Right lobe of liver (tissue), 6 donors: ENCODE results near the gene CFAP100. TPM values are rescaled to one million over a fixed set of nuclear protein-coding genes. Genes with fewer than 3 reads are reported as not detected.
A peak's percentile ranks its signal among the peaks of the same experiment; 100 is the strongest.

Source experiments
- ATAC-seq, 4 donors: fragments of 200-7000 bp; cut with Tn5 transposase; one replicate each; pipeline ENCODE4 v1.9.1; 2020; ENCODE audit warnings: mild to moderate bottlenecking in 4 of 4, moderate library complexity in 4 of 4
- DNase-seq, 3 donors: peaks; one replicate each; pipeline ENCODE4 v3.0.0-alpha.2; 2020
- H3K27ac ChIP-seq, 3 donors: fragments of 200-600 bp; one replicate each; pipeline ENCODE4 v1.8.0; 2022
- H3K27me3 ChIP-seq, 2 donors: fragments of 200-600 bp; one replicate each; pipeline ENCODE4 v1.8.0; 2022
- H3K36me3 ChIP-seq, 4 donors: fragments of 200-600 bp; sonication (generic) in 1 of 4; one replicate each; pipeline versions ENCODE4 v1.5.1 to v1.8.0; 2017 to 2022; ENCODE audit warnings: control low read depth in 1 of 4
- H3K4me1 ChIP-seq, 4 donors: fragments of 200-600 bp; sonication (generic) in 1 of 4; one replicate each; pipeline versions ENCODE4 v1.5.1 to v1.8.0; 2017 to 2022; ENCODE audit warnings: control low read depth in 1 of 4
- H3K4me3 ChIP-seq, 3 donors: fragments of 200-600 bp; one replicate each; pipeline ENCODE4 v1.8.0; 2022
- H3K9me3 ChIP-seq, 4 donors: fragments of 200-600 bp; sonication (generic) in 1 of 4; one replicate each; pipeline versions ENCODE4 v1.5.1 to v1.8.0; 2017 to 2022; ENCODE audit warnings: control low read depth in 1 of 4
- POLR2A ChIP-seq: fragments of 450-650 bp; IDR thresholded peaks from one replicate; pipeline ENCODE4 v1.6.1; 2017; ENCODE audit warnings: antibody characterized with exemption, mild to moderate bottlenecking
- WGBS: methylation state at CpG from one replicate; pipeline ENCODE4 v1.1.6; 2018; ENCODE audit warnings: low coverage, low lambda C conversion rate; ENCODE audit not compliant: insufficient coverage; ENCODE audit errors: missing lambda C conversion rate; 5-methylcytosine and 5-hydroxymethylcytosine counted together
- intact Hi-C, 2 donors: fragments of 100-400 bp; cut with DNase I; formaldehyde crosslinking; loops; one replicate each; pipeline versions ENCODE4 v1.11.2 to v1.14.1; 2022
- long read RNA-seq: library from polyadenylated mRNA; unstranded; transcript quantifications from one replicate; pipeline ENCODE4 v2.0.0, GENCODE V29; 2019
- total RNA-seq, 6 experiments: library from RNA; depleted of rRNA in 2 of 6; stranded (reverse); fragments of >200 nt in 2 of 6; fragmentation: NEBNext Ultra II Directional in 3 of 6; extraction: Animal tissue kit (Norgen Biotek cat#: 25700) in 3 of 6; gene quantifications; one replicate each; pipeline versions ENCODE4 v1.1.0 to v1.2.4, GENCODE V29; 2016 to 2023
- TF ChIP-seq, protein P1 (sequence below), 4 donors: fragments of 200-600 bp in 3 of 4; fragments of 450-650 bp in 1 of 4; IDR thresholded peaks; one replicate each; pipeline versions ENCODE4 v1.5.1 to v1.8.0; 2016 to 2022; ENCODE audit warnings: antibody characterized with exemption in 4 of 4, mild to moderate bottlenecking in 2 of 4
- donor health status: DM: no; HTN: yes; CAD: no.
- donor health status: DM: no; HTN: no; CAD: no.
- donor health status: DM: no; HTN: no; CAD: no.
- donor health status: DM: no; HTN: yes; CAD: no.
- donor health status: DM: no; HTN: yes; CAD: no.

The CFAP100 gene
- total RNA-seq = not detected
- long read RNA-seq = 0 reads

DNA sequence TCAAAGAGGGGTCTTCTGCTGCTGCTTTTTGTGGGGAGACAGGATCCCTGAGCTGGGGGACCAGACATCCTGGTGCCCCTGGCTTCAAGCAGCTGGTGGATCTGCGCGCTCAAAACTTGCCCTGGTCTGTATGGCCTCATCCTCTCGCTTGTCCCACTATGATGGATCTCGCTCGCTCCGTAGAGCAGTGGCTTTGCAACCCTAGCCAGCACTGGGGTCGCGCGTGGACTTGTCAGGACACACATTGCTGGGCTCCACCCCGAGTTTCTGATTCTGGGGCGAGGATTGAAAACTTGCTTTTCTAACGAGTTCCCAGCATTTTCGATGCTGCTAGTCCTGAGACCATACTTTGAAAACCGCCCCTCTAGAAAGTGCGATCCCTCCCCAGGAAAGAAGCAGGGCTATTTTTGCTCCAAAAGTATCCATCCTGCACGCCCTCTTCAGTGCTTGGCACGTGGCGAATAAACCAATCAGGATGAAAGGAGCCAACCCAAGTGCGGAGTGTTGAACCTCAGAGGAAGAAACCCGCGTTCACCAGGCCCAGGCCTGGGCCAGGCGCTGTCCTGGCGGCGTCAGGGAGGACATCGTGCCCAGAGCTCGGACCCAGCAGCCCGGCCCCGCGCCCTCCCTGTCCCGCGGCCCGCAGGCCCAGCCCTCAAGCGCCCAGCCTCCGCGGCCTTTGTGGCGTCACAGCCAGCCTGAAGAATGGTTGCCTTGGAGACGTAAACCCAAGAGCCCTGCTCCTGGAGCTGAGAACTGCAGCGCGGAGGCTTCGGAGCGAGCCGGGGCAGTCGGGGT, at the start of gene CFAP100:
Gene CFAP100, plus strand, starts transcription at position 731 of the 798 bp plus-strand sequence. CDS start 1,092 bp downstream, outside the sequence.
- H3K27ac ChIP-seq = no peak within 1 kb of the TSS
- no peak within 1 kb of the TSS for H3K4me3 ChIP-seq
- no peak for TF ChIP-seq POLR2A
- TF ChIP-seq, protein P1, sequence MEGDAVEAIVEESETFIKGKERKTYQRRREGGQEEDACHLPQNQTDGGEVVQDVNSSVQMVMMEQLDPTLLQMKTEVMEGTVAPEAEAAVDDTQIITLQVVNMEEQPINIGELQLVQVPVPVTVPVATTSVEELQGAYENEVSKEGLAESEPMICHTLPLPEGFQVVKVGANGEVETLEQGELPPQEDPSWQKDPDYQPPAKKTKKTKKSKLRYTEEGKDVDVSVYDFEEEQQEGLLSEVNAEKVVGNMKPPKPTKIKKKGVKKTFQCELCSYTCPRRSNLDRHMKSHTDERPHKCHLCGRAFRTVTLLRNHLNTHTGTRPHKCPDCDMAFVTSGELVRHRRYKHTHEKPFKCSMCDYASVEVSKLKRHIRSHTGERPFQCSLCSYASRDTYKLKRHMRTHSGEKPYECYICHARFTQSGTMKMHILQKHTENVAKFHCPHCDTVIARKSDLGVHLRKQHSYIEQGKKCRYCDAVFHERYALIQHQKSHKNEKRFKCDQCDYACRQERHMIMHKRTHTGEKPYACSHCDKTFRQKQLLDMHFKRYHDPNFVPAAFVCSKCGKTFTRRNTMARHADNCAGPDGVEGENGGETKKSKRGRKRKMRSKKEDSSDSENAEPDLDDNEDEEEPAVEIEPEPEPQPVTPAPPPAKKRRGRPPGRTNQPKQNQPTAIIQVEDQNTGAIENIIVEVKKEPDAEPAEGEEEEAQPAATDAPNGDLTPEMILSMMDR (IDR thresholded peaks at IDR 0.05) = no peak
- DNase-seq (peak in 1 of 3 donors; percentile 40), ATAC-seq (no peak)
- intact Hi-C loops = loop anchor here in 1 of 2 donors (10.0 kb wide), 2 partner anchors 140 to 260 kb away; no protein-coding TSS in a partner anchor
- 76% methylated on average over 14 of the region's 43 CpGs for WGBS
- no peaks in the 10 kb centered on the region for H3K27me3 ChIP-seq
- no peaks in the 10 kb centered on the region for H3K9me3 ChIP-seq
- no peaks in the 10 kb centered on the region for H3K36me3 ChIP-seq
- no peaks in the 10 kb centered on the region for H3K4me1 ChIP-seq

DNA sequence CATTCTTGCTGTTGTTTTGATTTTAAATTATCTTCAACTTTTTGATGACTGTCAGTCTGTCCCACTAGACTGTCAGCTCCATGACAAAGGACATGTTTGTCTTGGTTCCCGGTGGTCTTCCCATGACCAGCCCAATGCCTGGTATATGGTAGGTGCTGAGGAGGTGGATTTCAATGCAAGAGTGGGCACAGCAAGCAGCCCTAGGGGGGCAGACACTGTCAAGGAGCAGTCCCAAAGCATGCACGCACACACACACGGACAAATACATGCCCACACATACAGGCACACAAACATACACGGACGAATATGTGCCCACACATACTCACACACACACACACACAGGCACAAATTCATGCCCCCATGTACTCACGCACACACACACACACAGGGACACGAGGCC, 49.5 kb upstream of the CFAP100 start:
- H3K27me3 ChIP-seq = no peaks in the 10 kb centered on the region
- peaks cover 0 to 27% (median 11%) of the 10 kb centered on the region in 4 donors for H3K36me3 ChIP-seq
- no peak for TF ChIP-seq POLR2A
- TF ChIP-seq, protein P1 (IDR thresholded peaks at IDR 0.05) = no peak
- WGBS = 89% methylated on average over 2 of the region's 7 CpGs
- H3K4me3 ChIP-seq = no peak overlapping the region
- no peaks in the 10 kb centered on the region for H3K9me3 ChIP-seq
- DNase-seq (peak in 1 of 3 donors; percentile 47), ATAC-seq (no peak)
- intact Hi-C loops = loop anchor here in 1 of 2 donors (10.0 kb wide), 1 partner anchor 80 kb away; no protein-coding TSS in a partner anchor
- H3K27ac ChIP-seq = peak overlapping the region in 2 of 3 donors; percentile 1 to 49
- H3K4me1 ChIP-seq = peaks cover 0 to 88% (median 39%) of the 10 kb centered on the region in 4 donors

DNA sequence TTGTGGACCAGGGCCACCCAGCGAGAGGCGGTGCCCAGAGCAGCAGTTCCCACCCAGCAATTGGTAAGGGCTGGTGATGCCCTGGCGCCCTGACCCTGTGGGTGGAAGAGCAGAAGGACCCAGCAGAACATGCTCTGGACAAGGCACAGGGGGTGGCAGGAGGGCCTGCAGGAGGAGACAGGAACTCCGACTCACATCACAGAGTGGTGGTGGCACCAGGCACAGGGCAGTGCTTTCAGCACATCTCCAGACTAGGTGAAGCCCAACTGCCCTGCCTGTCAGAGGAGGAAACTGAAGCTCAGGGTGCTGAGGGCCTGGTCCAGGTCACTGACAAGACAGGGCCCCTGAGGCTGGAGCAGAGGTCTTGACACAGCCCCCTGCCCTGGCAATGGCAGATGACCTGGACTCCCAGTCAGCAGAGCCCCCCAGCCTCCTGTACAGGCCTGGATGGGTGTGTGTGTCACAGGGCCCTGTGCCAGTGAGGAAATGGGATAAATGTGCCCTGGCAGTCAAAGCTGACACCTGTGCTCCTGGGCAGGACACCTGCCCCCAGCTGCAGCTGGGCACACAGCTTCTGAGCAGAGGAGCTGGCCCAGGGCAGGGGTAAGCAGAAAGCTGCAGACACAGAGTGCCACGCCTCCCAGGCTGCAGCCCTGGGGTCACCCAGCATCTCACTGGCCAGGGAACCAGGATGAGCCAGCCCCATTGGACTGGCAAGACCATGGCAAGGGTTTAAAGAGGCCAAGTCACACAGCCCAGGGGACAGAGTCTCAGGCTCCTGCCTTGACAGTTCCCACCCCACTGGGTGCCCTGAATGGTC, 48.9 kb upstream of the CFAP100 start:
- H3K27me3 ChIP-seq = no peaks in the 10 kb centered on the region
- no CpG with 5 or more reads among the region's 5 CpGs for WGBS
- no peaks in the 10 kb centered on the region for H3K9me3 ChIP-seq
- peaks cover 0 to 34% (median 14%) of the 10 kb centered on the region in 4 donors for H3K36me3 ChIP-seq
- H3K4me3 ChIP-seq = no peak overlapping the region
- H3K4me1 ChIP-seq = peaks cover 0 to 82% (median 36%) of the 10 kb centered on the region in 4 donors
- DNase-seq (peak in 2 of 3 donors; percentile 50 to 57), ATAC-seq (no peak)
- intact Hi-C loops = loop anchor here in 1 of 2 donors (10.0 kb wide), 1 partner anchor 81 kb away; no protein-coding TSS in a partner anchor
- H3K27ac ChIP-seq = peak overlapping the region in 1 of 3 donors; percentile 3
- no peak for TF ChIP-seq POLR2A
- TF ChIP-seq, protein P1 (IDR thresholded peaks at IDR 0.05) = no peak

DNA sequence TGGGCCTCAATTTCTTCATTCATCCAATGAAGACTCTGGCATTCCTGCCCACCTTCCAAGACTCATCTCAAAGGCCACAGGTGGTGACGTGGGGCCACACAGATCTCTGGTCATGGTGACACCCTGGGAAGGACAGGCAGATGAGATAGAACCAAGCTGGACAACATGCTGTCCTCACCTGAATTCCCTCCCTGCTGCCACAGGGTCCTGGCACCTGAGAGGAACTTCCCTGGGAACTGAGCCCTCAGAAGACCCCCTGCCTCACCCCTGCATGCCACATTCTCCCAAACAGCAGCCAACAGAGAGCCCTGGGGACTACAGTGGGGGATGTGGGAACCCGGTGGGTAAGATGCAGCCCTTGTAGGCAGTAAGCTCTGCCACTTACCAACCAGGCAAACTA, 48.2 kb upstream of the CFAP100 start:
- H3K4me1 ChIP-seq = peaks cover 0 to 77% (median 34%) of the 10 kb centered on the region in 4 donors
- H3K27ac ChIP-seq = peak overlapping the region in 2 of 3 donors; percentile 3 to 24
- WGBS = no CpG with 5 or more reads among the region's 2 CpGs
- no peaks in the 10 kb centered on the region for H3K27me3 ChIP-seq
- TF ChIP-seq, protein P1 (IDR thresholded peaks at IDR 0.05) = no peak
- no peak for TF ChIP-seq POLR2A
- ATAC-seq (no peak), DNase-seq (peak in 1 of 3 donors; percentile 37)
- H3K4me3 ChIP-seq = no peak overlapping the region
- H3K36me3 ChIP-seq = peaks cover 0 to 40% (median 16%) of the 10 kb centered on the region in 4 donors
- intact Hi-C loops = loop anchor here in 1 of 2 donors (10.0 kb wide), 1 partner anchor 82 kb away; no protein-coding TSS in a partner anchor
- H3K9me3 ChIP-seq = no peaks in the 10 kb centered on the region
